OCI-LY7 (cell line): Measurements from ENCODE around the gene HORMAD2.

Experiments used
- CTCF ChIP-seq: fragments of 200-600 bp; sonication (generic); conservative IDR thresholded peaks from 2 replicates; pipeline ENCODE4 v1.5.1; 2014; ENCODE audit warnings: mild to moderate bottlenecking, antibody characterized with exemption, low read length, moderate library complexity, mixed read lengths
- EZH2phosphoT487 ChIP-seq: fragments of 200-600 bp; sonication (generic); IDR thresholded peaks from 2 replicates; pipeline ENCODE4 v1.6.1; 2018; ENCODE audit warnings: low read depth, borderline replicate concordance, mild to moderate bottlenecking, mixed run types, antibody characterized with exemption, low read length, moderate library complexity, mixed read lengths

- TF ChIP-seq CTCF, result no peak
- TF ChIP-seq EZH2phosphoT487, result no peak
Observed at GRCh38 chr22:30201945-30202344, 121.7 kb downstream of the HORMAD2 start.
